SK-N-SH (cell line): ENCODE measurements around the gene CARMIL3. TPM values are rescaled to one million over a fixed set of nuclear protein-coding genes. Genes with fewer than 3 reads are reported as not detected.

Experiments
- CTCF ChIA-PET: fragments of 300-600, 350-600 bp; formaldehyde crosslinking; extraction: SDS; loops from one replicate; lab custom pipeline; 2021; lab: Yijun Ruan, JAX
- POLR2A ChIA-PET: fragments of 350-600 bp; sonication (Branson Sonifier 250); formaldehyde crosslinking; extraction: SDS; loops from one replicate; lab custom pipeline; 2020; ENCODE audit warnings: antibody characterized with exemption, inconsistent platforms; lab: Yijun Ruan, JAX
- DNase-seq: peaks from one replicate; pipeline ENCODE4 v3.0.0; 2012
- H2AFZ ChIP-seq: fragments of 200-600 bp; sonication (generic); 2 replicates; pipeline ENCODE4 v1.8.1; 2016; ENCODE audit warnings: antibody characterized with exemption, mild to moderate bottlenecking, low read depth
- H3F3A ChIP-seq: fragments of 200-600 bp; sonication (generic); replicated peaks from 2 replicates; pipeline ENCODE3; 2016; ENCODE audit warnings: antibody characterized with exemption, mild to moderate bottlenecking; ENCODE audit not compliant: insufficient read depth
- H3K27ac ChIP-seq, 2 experiments: fragments of 200-500 bp in 1 of 2; fragments of 200-600 bp in 1 of 2; sonication (Bioruptor generic) in 1 of 2; sonication (generic), shearing (Covaris generic) in 1 of 2; 2 replicates each; pipeline versions ENCODE4 v1.5.1 to v1.6.1; 2014 to 2016; ENCODE audit warnings: low read depth in 2 of 2, inconsistent platforms in 1 of 2, low read length in 1 of 2, mild to moderate bottlenecking in 1 of 2, mixed read lengths in 1 of 2
- H3K27me3 ChIP-seq: fragments of 200-600 bp; sonication (generic), shearing (Covaris generic); 2 replicates; pipeline ENCODE4 v1.6.1; 2016; ENCODE audit warnings: mixed run types; ENCODE audit not compliant: insufficient read depth
- H3K36me3 ChIP-seq, 2 experiments: fragments of 200-500 bp in 1 of 2; fragments of 200-600 bp in 1 of 2; sonication (Bioruptor generic) in 1 of 2; sonication (generic) in 1 of 2; replicated peaks in 1 of 2; 2 replicates each; pipeline versions ENCODE3 to v1.5.1; 2014 to 2016; ENCODE audit warnings: low read length in 1 of 2, mild to moderate bottlenecking in 1 of 2; ENCODE audit not compliant: insufficient read depth in 2 of 2, control insufficient read depth in 1 of 2
- H3K4me1 ChIP-seq, 2 experiments: fragments of 200-500 bp in 1 of 2; fragments of 200-600 bp in 1 of 2; sonication (Bioruptor generic) in 1 of 2; sonication (generic), shearing (Covaris generic) in 1 of 2; 2 replicates each; pipeline versions ENCODE4 v1.5.1 to v1.6.1; 2014 to 2016; ENCODE audit warnings: low read depth in 1 of 2, low read length in 1 of 2, mixed run types in 1 of 2; ENCODE audit not compliant: insufficient read depth in 2 of 2, control insufficient read depth in 1 of 2
- H3K4me2 ChIP-seq: fragments of 200-600 bp; sonication (generic), shearing (Covaris generic); 2 replicates; pipeline ENCODE4 v1.6.1; 2017; ENCODE audit warnings: mixed run types
- H3K4me3 ChIP-seq, 2 experiments: fragments of 200-500 bp in 1 of 2; fragments of 200-600 bp in 1 of 2; sonication (Bioruptor generic) in 1 of 2; sonication (generic), shearing (Covaris generic) in 1 of 2; 2 replicates each; pipeline versions ENCODE4 v1.5.1 to v1.8.1; 2014 to 2016; ENCODE audit warnings: low read depth in 2 of 2, inconsistent platforms in 1 of 2, low read length in 1 of 2, mild to moderate bottlenecking in 1 of 2, mixed read lengths in 1 of 2, moderate library complexity in 1 of 2
- H3K79me2 ChIP-seq: fragments of 200-600 bp; sonication (generic); 2 replicates; pipeline ENCODE4 v1.8.1; 2017; ENCODE audit warnings: mild to moderate bottlenecking; ENCODE audit not compliant: insufficient read depth
- H3K9ac ChIP-seq: fragments of 200-600 bp; sonication (generic); 2 replicates; pipeline ENCODE4 v1.6.1; 2017; ENCODE audit warnings: mixed run types
- H3K9me2 ChIP-seq: fragments of 200-600 bp; sonication (generic); 2 replicates; pipeline ENCODE4 v1.6.1; 2017; ENCODE audit warnings: mixed run types
- H3K9me3 ChIP-seq: fragments of 200-600 bp; sonication (generic); 2 replicates; pipeline ENCODE4 v1.6.1; 2017; ENCODE audit warnings: mixed run types, mild to moderate bottlenecking, moderate library complexity
- H4K20me1 ChIP-seq: fragments of 200-600 bp; sonication (generic); 2 replicates; pipeline ENCODE4 v1.6.1; 2017; ENCODE audit warnings: mild to moderate bottlenecking, mixed run types; ENCODE audit not compliant: insufficient read depth
- ELF1 ChIP-seq: IDR thresholded peaks from 2 replicates; pipeline ENCODE4 v1.4.0; 2012
- FOSL2 ChIP-seq: IDR thresholded peaks from 2 replicates; pipeline ENCODE4 v1.4.0; 2012; ENCODE audit warnings: low read depth, mild to moderate bottlenecking, moderate library complexity, borderline replicate concordance
- FOXM1 ChIP-seq: IDR thresholded peaks from 2 replicates; pipeline ENCODE4 v1.4.0; 2012; ENCODE audit warnings: low read depth, mild to moderate bottlenecking
- MEF2A ChIP-seq: IDR thresholded peaks from 2 replicates; pipeline ENCODE4 v1.4.0; 2012; ENCODE audit warnings: low read depth, borderline replicate concordance
- NFIC ChIP-seq: IDR thresholded peaks from 2 replicates; pipeline ENCODE4 v1.4.0; 2012; ENCODE audit warnings: borderline replicate concordance
- POLR2AphosphoS5 ChIP-seq: IDR thresholded peaks from 2 replicates; pipeline ENCODE4 v1.6.1; 2012; ENCODE audit warnings: low read depth, low read length
- RAD21 ChIP-seq: IDR thresholded peaks from 2 replicates; pipeline ENCODE4 v1.6.1; 2012; ENCODE audit warnings: mild to moderate bottlenecking, low read length
- RCOR1 ChIP-seq: fragments of 150-350 bp; IDR thresholded peaks from 2 replicates; pipeline ENCODE4 v1.6.1; 2017; ENCODE audit warnings: antibody characterized with exemption, low read length
- RFX5 ChIP-seq: IDR thresholded peaks from 2 replicates; pipeline ENCODE4 v1.6.1; 2012; ENCODE audit warnings: mild to moderate bottlenecking, improper control_type of control experiment, low read length
- RXRA ChIP-seq: IDR thresholded peaks from 2 replicates; pipeline ENCODE4 v1.4.0; 2012; ENCODE audit warnings: low read depth, mild to moderate bottlenecking, borderline replicate concordance
- SIN3A ChIP-seq: IDR thresholded peaks from 2 replicates; pipeline ENCODE4 v1.6.1; 2012; ENCODE audit warnings: low read depth, mild to moderate bottlenecking, low read length, moderate library complexity, borderline replicate concordance
- SMC3 ChIP-seq: IDR thresholded peaks from 2 replicates; pipeline ENCODE4 v1.6.1; 2012; ENCODE audit warnings: low read depth, low read length, improper control_type of control experiment
- TAF1 ChIP-seq: IDR thresholded peaks from 2 replicates; pipeline ENCODE4 v1.6.1; 2012; ENCODE audit warnings: low read depth, mild to moderate bottlenecking, low read length, moderate library complexity, borderline replicate concordance
- TCF12 ChIP-seq: IDR thresholded peaks from 2 replicates; pipeline ENCODE4 v1.4.0; 2012
- TEAD4 ChIP-seq: IDR thresholded peaks from 2 replicates; pipeline ENCODE4 v1.4.0; 2012; ENCODE audit warnings: mild to moderate bottlenecking, borderline replicate concordance; ENCODE audit not compliant: insufficient read depth
- WGBS: methylation state at CpG from one replicate; pipeline ENCODE4 v1.1.6; 2017; ENCODE audit warnings: low lambda C conversion rate; 5-methylcytosine and 5-hydroxymethylcytosine counted together
- polyA plus RNA-seq, 3 experiments: library from polyadenylated mRNA; depleted of rRNA; stranded (reverse); fragments of >200 nt; gene quantifications; 2 replicates each; pipeline ENCODE4 v1.2.3, GENCODE V29; 2012
- TF ChIP-seq, protein P1 (sequence below): IDR thresholded peaks from 2 replicates; pipeline ENCODE4 v1.4.0; 2012; ENCODE audit warnings: low read depth, borderline replicate concordance
- TF ChIP-seq, protein P2 (sequence below): IDR thresholded peaks from 2 replicates; pipeline ENCODE4; 2012
- TF ChIP-seq, protein P3 (sequence below): fragments of 150-350 bp; IDR thresholded peaks from 2 replicates; pipeline ENCODE4 v1.6.1; 2016; ENCODE audit warnings: mild to moderate bottlenecking, low read depth, low read length
- TF ChIP-seq, protein P4 (sequence below): fragments of 200-600 bp; sonication (generic); IDR thresholded peaks from 2 replicates; pipeline ENCODE4 v1.6.1; 2017; ENCODE audit warnings: antibody characterized with exemption, mild to moderate bottlenecking, moderate library complexity

The CARMIL3 gene
- polyA plus RNA-seq, 1 of the 3 experiments (the other 2 are of a cell fraction): 0.43 TPM

DNA sequence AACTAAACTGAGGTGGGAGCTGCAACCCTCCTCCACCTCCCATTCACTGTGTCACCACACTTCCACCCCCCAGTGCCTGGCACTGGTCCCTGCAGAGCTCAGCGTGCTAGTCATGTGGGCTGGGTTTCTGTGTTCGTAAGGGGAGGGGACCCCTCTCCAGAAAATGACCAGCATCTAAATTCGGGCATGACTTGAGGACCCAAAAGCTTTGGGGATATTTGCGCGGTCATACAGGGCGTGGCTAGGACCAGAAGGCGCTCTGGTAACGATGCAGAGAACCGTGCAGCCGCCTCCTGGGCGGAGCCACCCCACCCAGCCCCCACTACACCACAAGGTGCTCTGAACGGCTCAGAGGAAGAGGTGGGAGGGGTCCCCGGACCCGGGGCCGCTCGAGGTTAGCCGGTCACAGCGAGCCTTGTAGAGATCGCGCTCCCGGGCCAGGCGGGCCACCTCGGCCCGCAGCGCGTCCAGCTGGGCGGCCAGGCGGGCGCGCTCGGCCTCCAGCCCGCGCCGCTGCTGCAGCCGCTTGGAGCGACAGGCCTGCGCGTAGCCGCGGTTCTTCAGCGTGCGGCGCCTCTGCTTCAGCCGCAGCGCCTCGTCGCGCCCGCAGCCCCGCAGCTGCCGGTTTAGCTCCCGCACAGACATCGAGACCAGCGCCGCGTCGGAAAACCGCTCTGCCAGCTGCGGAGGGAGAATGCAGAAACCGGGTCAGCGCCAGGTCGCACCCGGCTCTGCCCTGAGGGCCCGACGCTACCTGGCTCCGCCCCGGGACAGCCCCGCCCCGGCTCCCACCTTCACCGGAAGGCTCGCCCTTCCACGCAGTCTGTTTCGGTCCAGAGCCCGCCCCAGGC is 29.3 kb downstream of the CARMIL3 start:
- no peaks in the 10 kb centered on the region for H3K9me3 ChIP-seq
- H3K4me3 ChIP-seq: peak overlapping the region; percentile 57 to 59
- 0 out of 2 replicates have a peak overlapping the region, but pooled peaks have one; percentile 28 for H3K9ac ChIP-seq
- peaks cover 0 to 30% of the 10 kb centered on the region in 2 experiments; a peak in 1 of 4 replicates for H3K4me1 ChIP-seq
- H2AFZ ChIP-seq: peak overlapping the region; percentile 87; the same call in 1 of the 2 replicates
- ChIA-PET POLR2A (interaction anchor here (0.8 to 4.5 kb wide), 12 partner anchors 9 to 65 kb away, joined by 3 to 46 read pairs (median 6); partner anchors contain the start of genes CARMIL3, DCAF11, EMC9 and NRL), CTCF (interaction anchor here (0.7 to 42.8 kb wide), 14 partner anchors 10 to 492 kb away, joined by 3 to 1159 read pairs (median 4); partner anchors contain the start of genes CARMIL3, CPNE6, DCAF11 and IRF9)
- no peaks in the 10 kb centered on the region for H3F3A ChIP-seq
- 2% methylated on average over 9 of the region's 74 CpGs for WGBS
- peak overlapping the region in 1 of 2 experiments; percentile 73; a peak in 2 of 4 replicates for H3K27ac ChIP-seq
- no peaks in the 10 kb centered on the region for H3K9me2 ChIP-seq
- no peaks in the 10 kb centered on the region for H3K36me3 ChIP-seq
- peaks cover 5% of the 10 kb centered on the region; the same call in 1 of the 2 replicates for H3K27me3 ChIP-seq
- peak; percentile 85 for DNase-seq
- TF ChIP-seq POLR2AphosphoS5 (no peak), RXRA (no peak), SIN3A (no peak), TAF1 (no peak), RFX5 (no peak), SMC3 (no peak), RCOR1 (no peak), RAD21 (no peak), NFIC (no peak), MEF2A (no peak), FOSL2 (no peak), FOXM1 (no peak), TCF12 (no peak), TEAD4 (no peak), ELF1 (no peak)
- TF ChIP-seq, protein P1, sequence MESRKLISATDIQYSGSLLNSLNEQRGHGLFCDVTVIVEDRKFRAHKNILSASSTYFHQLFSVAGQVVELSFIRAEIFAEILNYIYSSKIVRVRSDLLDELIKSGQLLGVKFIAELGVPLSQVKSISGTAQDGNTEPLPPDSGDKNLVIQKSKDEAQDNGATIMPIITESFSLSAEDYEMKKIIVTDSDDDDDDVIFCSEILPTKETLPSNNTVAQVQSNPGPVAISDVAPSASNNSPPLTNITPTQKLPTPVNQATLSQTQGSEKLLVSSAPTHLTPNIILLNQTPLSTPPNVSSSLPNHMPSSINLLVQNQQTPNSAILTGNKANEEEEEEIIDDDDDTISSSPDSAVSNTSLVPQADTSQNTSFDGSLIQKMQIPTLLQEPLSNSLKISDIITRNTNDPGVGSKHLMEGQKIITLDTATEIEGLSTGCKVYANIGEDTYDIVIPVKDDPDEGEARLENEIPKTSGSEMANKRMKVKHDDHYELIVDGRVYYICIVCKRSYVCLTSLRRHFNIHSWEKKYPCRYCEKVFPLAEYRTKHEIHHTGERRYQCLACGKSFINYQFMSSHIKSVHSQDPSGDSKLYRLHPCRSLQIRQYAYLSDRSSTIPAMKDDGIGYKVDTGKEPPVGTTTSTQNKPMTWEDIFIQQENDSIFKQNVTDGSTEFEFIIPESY: no peak
- TF ChIP-seq, protein P2, sequence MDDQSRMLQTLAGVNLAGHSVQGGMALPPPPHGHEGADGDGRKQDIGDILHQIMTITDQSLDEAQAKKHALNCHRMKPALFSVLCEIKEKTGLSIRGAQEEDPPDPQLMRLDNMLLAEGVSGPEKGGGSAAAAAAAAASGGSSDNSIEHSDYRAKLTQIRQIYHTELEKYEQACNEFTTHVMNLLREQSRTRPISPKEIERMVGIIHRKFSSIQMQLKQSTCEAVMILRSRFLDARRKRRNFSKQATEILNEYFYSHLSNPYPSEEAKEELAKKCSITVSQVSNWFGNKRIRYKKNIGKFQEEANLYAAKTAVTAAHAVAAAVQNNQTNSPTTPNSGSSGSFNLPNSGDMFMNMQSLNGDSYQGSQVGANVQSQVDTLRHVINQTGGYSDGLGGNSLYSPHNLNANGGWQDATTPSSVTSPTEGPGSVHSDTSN: no peak
- TF ChIP-seq, protein P3, sequence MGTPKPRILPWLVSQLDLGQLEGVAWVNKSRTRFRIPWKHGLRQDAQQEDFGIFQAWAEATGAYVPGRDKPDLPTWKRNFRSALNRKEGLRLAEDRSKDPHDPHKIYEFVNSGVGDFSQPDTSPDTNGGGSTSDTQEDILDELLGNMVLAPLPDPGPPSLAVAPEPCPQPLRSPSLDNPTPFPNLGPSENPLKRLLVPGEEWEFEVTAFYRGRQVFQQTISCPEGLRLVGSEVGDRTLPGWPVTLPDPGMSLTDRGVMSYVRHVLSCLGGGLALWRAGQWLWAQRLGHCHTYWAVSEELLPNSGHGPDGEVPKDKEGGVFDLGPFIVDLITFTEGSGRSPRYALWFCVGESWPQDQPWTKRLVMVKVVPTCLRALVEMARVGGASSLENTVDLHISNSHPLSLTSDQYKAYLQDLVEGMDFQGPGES: no peak
- TF ChIP-seq, protein P4, sequence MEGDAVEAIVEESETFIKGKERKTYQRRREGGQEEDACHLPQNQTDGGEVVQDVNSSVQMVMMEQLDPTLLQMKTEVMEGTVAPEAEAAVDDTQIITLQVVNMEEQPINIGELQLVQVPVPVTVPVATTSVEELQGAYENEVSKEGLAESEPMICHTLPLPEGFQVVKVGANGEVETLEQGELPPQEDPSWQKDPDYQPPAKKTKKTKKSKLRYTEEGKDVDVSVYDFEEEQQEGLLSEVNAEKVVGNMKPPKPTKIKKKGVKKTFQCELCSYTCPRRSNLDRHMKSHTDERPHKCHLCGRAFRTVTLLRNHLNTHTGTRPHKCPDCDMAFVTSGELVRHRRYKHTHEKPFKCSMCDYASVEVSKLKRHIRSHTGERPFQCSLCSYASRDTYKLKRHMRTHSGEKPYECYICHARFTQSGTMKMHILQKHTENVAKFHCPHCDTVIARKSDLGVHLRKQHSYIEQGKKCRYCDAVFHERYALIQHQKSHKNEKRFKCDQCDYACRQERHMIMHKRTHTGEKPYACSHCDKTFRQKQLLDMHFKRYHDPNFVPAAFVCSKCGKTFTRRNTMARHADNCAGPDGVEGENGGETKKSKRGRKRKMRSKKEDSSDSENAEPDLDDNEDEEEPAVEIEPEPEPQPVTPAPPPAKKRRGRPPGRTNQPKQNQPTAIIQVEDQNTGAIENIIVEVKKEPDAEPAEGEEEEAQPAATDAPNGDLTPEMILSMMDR: no peak
- H3K4me2 ChIP-seq: peak overlapping the region; percentile 85
- H4K20me1 ChIP-seq: no peaks in the 10 kb centered on the region
- no peaks in the 10 kb centered on the region for H3K79me2 ChIP-seq
